CD8-positive, alpha-beta memory T cell (primary cell): ENCODE data around the gene VPS16. TPM values are rescaled to one million over a fixed set of nuclear protein-coding genes. Genes with fewer than 3 reads are reported as not detected.
"Not testable (repeated sequence)": the region's sequence is repeated elsewhere in the genome, so short reads cannot be mapped to it uniquely, and the experiment has no call there.

Experiments used
- CTCF ChIA-PET: fragments of 350-600 bp; sonication (Branson Sonifier 250); formaldehyde crosslinking; loops from one replicate; lab custom pipeline; 2021; ENCODE audit warnings: antibody characterized with exemption; lab: Charles Lee
- POLR2A ChIA-PET: fragments of 350-600 bp; sonication (Branson Sonifier 250); formaldehyde crosslinking; loops from one replicate; lab custom pipeline; 2021; ENCODE audit warnings: antibody characterized with exemption; lab: Charles Lee
- DNase-seq, 5 donors: peaks; one replicate each; pipeline versions ENCODE4 v3.0.0 to v3.0.0-alpha.2; 2020 to 2022; ENCODE audit warnings: mixed read lengths in 1 of 5
- H3K27ac ChIP-seq: one replicate; pipeline ENCODE4 v1.7.0; 2013; ENCODE audit warnings: low read depth, mild to moderate bottlenecking, low read length, moderate library complexity
- H3K27me3 ChIP-seq: 2 replicates; pipeline ENCODE4 v1.7.0; 2013; ENCODE audit warnings: low read length, mild to moderate bottlenecking; ENCODE audit not compliant: insufficient read depth, poor library complexity, severe bottlenecking
- H3K36me3 ChIP-seq: 2 replicates; pipeline ENCODE4 v1.7.0; 2013; ENCODE audit warnings: mild to moderate bottlenecking, low read length, moderate library complexity; ENCODE audit not compliant: insufficient read depth
- H3K4me1 ChIP-seq: 2 replicates; pipeline ENCODE4 v1.7.0; 2013; ENCODE audit warnings: mild to moderate bottlenecking, low read length, moderate library complexity; ENCODE audit not compliant: insufficient read depth
- H3K4me3 ChIP-seq: 2 replicates; pipeline ENCODE4 v1.7.0; 2013; ENCODE audit warnings: mild to moderate bottlenecking, low read length
- H3K9me3 ChIP-seq: 2 replicates; pipeline ENCODE4 v1.7.0; 2013; ENCODE audit warnings: mild to moderate bottlenecking, low read length
- H3K27ac Mint-ChIP-seq, 8 donors: one replicate each; pipeline ENCODE4 v1.8.0; 2020 to 2021; ENCODE audit warnings: mixed read lengths in 8 of 8, mild to moderate bottlenecking in 6 of 8, inconsistent platforms in 3 of 8, moderate library complexity in 3 of 8
- H3K27me3 Mint-ChIP-seq, 2 donors: one replicate each; pipeline ENCODE4 v1.8.0; 2020 to 2021; ENCODE audit warnings: mixed read lengths in 2 of 2, mild to moderate bottlenecking in 1 of 2, moderate library complexity in 1 of 2
- H3K36me3 Mint-ChIP-seq, 3 donors: one replicate each; pipeline ENCODE4 v1.8.0; 2020 to 2021; ENCODE audit warnings: mixed read lengths in 3 of 3, inconsistent platforms in 1 of 3, mild to moderate bottlenecking in 1 of 3
- H3K4me1 Mint-ChIP-seq, 3 donors: one replicate each; pipeline ENCODE4 v1.8.0; 2020 to 2021; ENCODE audit warnings: mixed read lengths in 3 of 3, inconsistent platforms in 1 of 3, mild to moderate bottlenecking in 1 of 3
- H3K4me3 Mint-ChIP-seq, 7 donors: one replicate each; pipeline ENCODE4 v1.8.0; 2020 to 2021; ENCODE audit warnings: mixed read lengths in 7 of 7, mild to moderate bottlenecking in 6 of 7, moderate library complexity in 4 of 7, inconsistent platforms in 2 of 7
- H3K9me3 Mint-ChIP-seq, 5 donors: one replicate each; pipeline ENCODE4 v1.8.0; 2020 to 2022; ENCODE audit warnings: mixed read lengths in 5 of 5, mild to moderate bottlenecking in 3 of 5, moderate library complexity in 2 of 5, inconsistent platforms in 1 of 5
- polyA plus RNA-seq: library from polyadenylated mRNA; unstranded; fragments of 300-500 nt; fragmentation: Illumina TruSeq; gene quantifications from one replicate; pipeline ENCODE4 v1.2.3, GENCODE V29; 2021
- total RNA-seq, 2 experiments: library from RNA; stranded (reverse); gene quantifications; one replicate each; pipeline ENCODE4 v1.2.3, GENCODE V29; 2021

The VPS16 gene
- total and polyA plus RNA-seq, 3 experiments from 2014 or later, result 40.1 to 49.1 (median 47.8) TPM

DNA sequence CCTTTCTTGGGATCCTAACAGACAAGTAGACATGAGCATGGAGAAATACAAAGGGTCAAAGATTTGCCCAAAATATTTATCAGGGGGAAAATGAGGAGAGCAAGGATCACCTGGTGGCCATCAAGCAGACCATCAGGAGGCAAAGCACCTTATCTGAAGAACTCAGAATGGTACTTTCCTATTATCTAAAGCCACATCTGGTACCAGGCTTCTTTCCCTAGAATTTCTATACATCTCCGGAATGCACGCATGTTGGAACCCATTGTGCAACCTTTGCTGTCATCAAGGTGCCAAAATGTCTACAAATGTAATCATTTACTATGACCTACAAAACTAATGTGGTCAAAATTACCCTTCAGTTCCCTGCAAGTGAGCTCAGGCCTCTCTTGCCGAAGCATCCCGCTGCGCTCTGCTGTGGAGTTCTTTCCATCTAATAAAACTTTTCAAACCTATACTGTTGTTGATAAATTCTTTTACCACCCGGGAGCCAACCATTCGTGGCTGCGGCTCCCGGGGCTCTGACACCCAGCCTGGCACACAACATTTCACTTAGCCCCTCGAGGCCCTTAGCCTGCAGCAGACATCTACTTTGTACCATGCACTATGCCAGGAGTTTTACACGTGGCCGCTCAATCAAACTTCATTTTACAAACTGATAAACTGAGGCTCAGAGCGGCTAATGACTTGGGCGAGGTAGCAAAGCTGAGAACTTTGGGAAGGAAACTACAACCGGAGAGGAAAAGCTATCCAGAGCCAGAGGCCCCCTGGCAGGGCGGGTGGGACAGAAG is 36.3 kb upstream of the VPS16 start:
- Mint-ChIP-seq H3K27ac (peak overlapping the region in 1 of 8 donors; percentile 40), H3K27me3 (peaks cover 51 to 71% of the 10 kb centered on the region in 2 donors), H3K4me3 (peak overlapping the region in 1 of 7 donors; percentile 15), H3K9me3 (peaks cover 0 to 2% (median 0%) of the 10 kb centered on the region in 5 donors), H3K4me1 (peaks cover 19 to 23% (median 20%) of the 10 kb centered on the region in 3 donors), H3K36me3 (peaks cover 0 to 3% (median 2%) of the 10 kb centered on the region in 3 donors)
- Histone ChIP-seq H3K4me1 (peaks cover 12% of the 10 kb centered on the region), H3K36me3 (no peaks in the 10 kb centered on the region), H3K27ac (no peak overlapping the region), H3K4me3 (no peak overlapping the region), H3K27me3 (peaks cover 20% of the 10 kb centered on the region), H3K9me3 (no peaks in the 10 kb centered on the region)
- POLR2A ChIA-PET, result no interaction called here
- CTCF ChIA-PET, result no interaction called here
- DNase-seq, result no peak

DNA sequence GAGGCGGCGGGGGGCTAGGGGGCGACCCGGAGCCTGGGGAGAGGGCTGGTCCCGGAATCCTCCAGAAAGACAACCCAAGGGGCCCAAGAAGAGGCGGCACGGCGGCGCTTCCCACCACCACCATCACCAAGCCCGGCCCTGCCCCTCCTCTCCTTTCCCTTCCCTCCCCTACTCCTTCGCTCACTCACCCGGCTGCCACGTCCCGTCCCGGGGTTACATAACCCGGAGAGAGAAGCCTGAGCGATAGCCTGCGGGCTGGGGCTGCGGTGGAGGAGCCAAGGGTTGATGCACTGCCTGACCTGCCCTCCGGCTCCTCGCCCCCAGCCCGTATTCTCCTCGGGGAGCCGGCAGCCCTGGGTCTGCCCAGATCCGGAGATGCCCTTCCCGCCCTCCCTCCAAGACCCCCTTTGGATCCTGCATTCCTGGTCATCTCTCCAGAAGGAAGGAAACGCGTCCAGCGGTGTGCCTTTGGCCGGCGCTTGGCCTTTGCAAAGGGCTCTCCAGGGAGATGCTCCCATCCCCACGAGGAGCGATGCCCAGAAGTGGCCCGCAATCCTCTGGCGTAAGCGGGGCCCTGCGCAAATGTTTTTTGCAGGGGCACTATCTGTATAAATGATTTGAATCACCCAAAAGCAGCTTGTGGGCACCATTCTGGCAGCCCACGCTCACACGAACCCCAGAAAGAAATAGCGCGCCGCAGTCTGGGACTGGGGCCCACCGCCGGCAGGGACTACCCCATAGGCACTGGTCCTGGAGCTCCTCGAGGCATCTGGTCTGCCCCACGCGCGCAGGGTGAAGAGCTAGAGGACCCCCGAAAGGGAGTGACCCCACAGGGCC is 35.5 kb upstream of the VPS16 start:
- Mint-ChIP-seq H3K9me3 (peaks cover 0 to 2% (median 0%) of the 10 kb centered on the region in 5 donors), H3K4me1 (peaks cover 12 to 14% (median 12%) of the 10 kb centered on the region in 3 donors), H3K27ac (no peak overlapping the region), H3K27me3 (peaks cover 44 to 63% of the 10 kb centered on the region in 2 donors), H3K4me3 (no peak overlapping the region), H3K36me3 (peaks cover 0 to 3% (median 2%) of the 10 kb centered on the region in 3 donors)
- peak in 1 of 5 donors; percentile 38 for DNase-seq
- ChIA-PET CTCF (no interaction called here), POLR2A (no interaction called here)
- no peak overlapping the region for H3K4me3 ChIP-seq
- no peaks in the 10 kb centered on the region for H3K9me3 ChIP-seq
- no peaks in the 10 kb centered on the region for H3K36me3 ChIP-seq
- H3K27ac ChIP-seq, result no peak overlapping the region
- peaks cover 14% of the 10 kb centered on the region for H3K27me3 ChIP-seq
- H3K4me1 ChIP-seq, result peaks cover 8% of the 10 kb centered on the region

DNA sequence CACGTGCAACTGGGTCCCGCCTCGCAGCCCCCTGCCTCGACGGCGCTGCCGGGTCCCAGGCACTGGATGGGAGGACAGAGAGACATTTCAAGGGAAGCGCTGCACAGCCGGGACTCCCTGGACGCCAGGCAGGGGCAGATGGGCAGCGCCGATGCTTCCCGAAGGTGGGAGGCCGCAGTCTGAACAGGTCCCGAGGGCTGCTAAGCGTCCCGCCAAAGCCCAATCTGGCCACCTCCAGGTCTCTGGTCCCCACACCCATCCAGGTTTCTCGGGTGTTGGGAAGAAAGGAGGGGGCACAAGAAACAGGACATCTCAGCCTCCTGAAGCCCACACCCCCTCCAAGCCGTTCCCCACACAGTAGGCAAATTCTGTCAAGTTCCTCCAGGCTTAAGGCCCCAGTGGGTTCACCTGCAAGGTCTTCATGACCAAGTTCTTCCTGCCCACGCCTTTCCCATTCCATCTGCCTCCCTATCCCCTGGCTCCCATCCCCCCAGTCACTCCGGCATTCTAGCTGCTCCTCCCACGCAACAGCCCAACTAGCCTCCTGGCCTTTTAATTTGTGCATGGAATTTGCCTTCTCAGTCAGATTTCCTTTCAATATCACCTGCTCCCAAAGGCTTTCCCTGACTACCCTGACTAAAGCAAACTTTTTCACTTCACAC is 34.7 kb upstream of the VPS16 start:
- Mint-ChIP-seq H3K36me3 (peaks cover 0 to 3% (median 2%) of the 10 kb centered on the region in 3 donors), H3K27ac (no peak overlapping the region), H3K4me1 (peaks cover 7 to 11% (median 7%) of the 10 kb centered on the region in 3 donors), H3K9me3 (peaks cover 0 to 2% (median 0%) of the 10 kb centered on the region in 5 donors), H3K27me3 (peaks cover 46 to 60% of the 10 kb centered on the region in 2 donors), H3K4me3 (no peak overlapping the region)
- Histone ChIP-seq H3K4me3 (no peak overlapping the region), H3K27me3 (peaks cover 8% of the 10 kb centered on the region), H3K9me3 (no peaks in the 10 kb centered on the region), H3K36me3 (no peaks in the 10 kb centered on the region), H3K4me1 (peaks cover 7% of the 10 kb centered on the region), H3K27ac (no peak overlapping the region)
- POLR2A ChIA-PET, result no interaction called here
- CTCF ChIA-PET, result no interaction called here
- DNase-seq, result no peak

DNA sequence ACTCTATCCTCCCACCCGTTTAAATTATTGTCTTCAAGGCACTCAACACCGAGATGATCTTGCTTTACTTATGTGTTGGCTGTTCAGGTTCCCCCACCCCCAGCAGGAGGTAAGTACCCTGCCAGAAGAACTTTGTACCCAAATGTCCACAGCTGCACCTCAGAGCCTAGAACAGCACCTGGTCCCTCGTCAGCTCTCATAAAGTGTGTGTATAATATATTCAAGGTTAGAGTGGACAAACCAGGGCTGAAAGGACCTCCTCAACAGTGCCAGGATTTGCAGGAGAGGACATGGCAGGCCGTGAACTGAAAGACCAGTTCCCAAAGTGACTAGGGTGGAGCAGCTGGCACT is 34.2 kb upstream of the VPS16 start:
- H3K36me3 Mint-ChIP-seq, result peaks cover 0 to 8% (median 2%) of the 10 kb centered on the region in 3 donors
- CTCF ChIA-PET, result no interaction called here
- POLR2A ChIA-PET, result no interaction called here
- H3K4me1 Mint-ChIP-seq, result peaks cover 2 to 6% (median 2%) of the 10 kb centered on the region in 3 donors
- Histone ChIP-seq H3K9me3 (no peaks in the 10 kb centered on the region), H3K36me3 (no peaks in the 10 kb centered on the region), H3K27me3 (peaks cover 3% of the 10 kb centered on the region), H3K4me3 (no peak overlapping the region), H3K27ac (no peak overlapping the region), H3K4me1 (peaks cover 2% of the 10 kb centered on the region)
- DNase-seq, result no peak
- H3K4me3 Mint-ChIP-seq, result no peak overlapping the region
- peaks cover 0 to 3% (median 0%) of the 10 kb centered on the region in 5 donors for H3K9me3 Mint-ChIP-seq
- no peak overlapping the region for H3K27ac Mint-ChIP-seq
- H3K27me3 Mint-ChIP-seq, result peaks cover 45 to 60% of the 10 kb centered on the region in 2 donors

DNA sequence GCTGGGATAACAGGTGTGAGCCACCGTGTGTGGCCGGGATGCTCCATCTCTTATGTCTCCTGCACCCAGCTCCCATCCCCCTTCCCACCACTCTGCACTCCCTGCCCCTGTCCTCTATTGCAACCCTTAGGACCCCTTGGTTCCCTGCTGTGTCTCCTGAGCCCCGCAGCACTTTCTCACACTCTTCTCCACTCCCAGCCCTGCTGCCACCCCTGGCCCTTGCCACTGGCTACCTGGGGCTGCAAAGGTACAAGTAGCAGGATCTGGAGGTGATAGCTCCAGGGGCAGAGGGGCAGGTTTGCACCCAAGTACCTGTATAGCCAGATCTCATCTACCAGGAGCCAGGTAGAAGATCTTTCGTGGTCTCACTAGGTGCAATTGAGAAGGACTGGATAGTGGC is 33.5 kb upstream of the VPS16 start:
- Histone ChIP-seq H3K9me3 (no peaks in the 10 kb centered on the region), H3K27me3 (peaks cover 4% of the 10 kb centered on the region), H3K4me1 (no peaks in the 10 kb centered on the region), H3K27ac (no peak overlapping the region), H3K36me3 (no peaks in the 10 kb centered on the region), H3K4me3 (no peak overlapping the region)
- ChIA-PET POLR2A (no interaction called here), CTCF (no interaction called here)
- Mint-ChIP-seq H3K9me3 (peaks cover 0 to 3% (median 0%) of the 10 kb centered on the region in 5 donors), H3K36me3 (peaks cover 0 to 11% (median 2%) of the 10 kb centered on the region in 3 donors), H3K4me1 (peaks cover 0 to 3% (median 0%) of the 10 kb centered on the region in 3 donors), H3K27ac (no peak overlapping the region), H3K27me3 (peaks cover 46 to 61% of the 10 kb centered on the region in 2 donors), H3K4me3 (no peak overlapping the region)
- DNase-seq, result no peak

DNA sequence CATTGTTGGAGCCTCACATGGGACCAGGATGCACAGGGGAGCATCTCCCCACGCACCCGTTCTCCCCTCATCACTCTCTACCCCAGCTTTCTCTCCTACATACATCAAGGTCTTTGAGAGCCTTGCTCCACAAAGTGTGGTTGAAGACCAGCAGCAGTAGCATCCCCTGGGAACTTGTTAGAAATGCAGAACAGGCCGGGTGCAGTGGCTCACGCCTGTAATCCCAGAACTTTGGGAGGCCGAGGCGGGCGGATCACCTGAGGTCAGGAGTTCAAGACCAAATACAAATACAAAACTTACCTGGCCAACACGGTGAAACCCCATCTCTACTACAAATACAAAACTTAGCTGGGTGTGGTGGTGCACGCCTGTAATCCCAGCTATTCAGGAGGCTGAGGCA is 32.6 kb upstream of the VPS16 start:
- H3K9me3 Mint-ChIP-seq, DNase-seq, H3K4me1 Mint-ChIP-seq, H3K36me3 ChIP-seq, POLR2A ChIA-PET, H3K4me3 ChIP-seq, H3K27ac ChIP-seq, H3K27me3 ChIP-seq, H3K4me3 Mint-ChIP-seq, CTCF ChIA-PET, H3K27ac Mint-ChIP-seq, H3K4me1 ChIP-seq, H3K9me3 ChIP-seq: not testable (repeated sequence)
- Mint-ChIP-seq H3K27me3 (peaks cover 43 to 61% of the 10 kb centered on the region in 2 donors), H3K36me3 (peaks cover 0 to 15% (median 0%) of the 10 kb centered on the region in 3 donors)

DNA sequence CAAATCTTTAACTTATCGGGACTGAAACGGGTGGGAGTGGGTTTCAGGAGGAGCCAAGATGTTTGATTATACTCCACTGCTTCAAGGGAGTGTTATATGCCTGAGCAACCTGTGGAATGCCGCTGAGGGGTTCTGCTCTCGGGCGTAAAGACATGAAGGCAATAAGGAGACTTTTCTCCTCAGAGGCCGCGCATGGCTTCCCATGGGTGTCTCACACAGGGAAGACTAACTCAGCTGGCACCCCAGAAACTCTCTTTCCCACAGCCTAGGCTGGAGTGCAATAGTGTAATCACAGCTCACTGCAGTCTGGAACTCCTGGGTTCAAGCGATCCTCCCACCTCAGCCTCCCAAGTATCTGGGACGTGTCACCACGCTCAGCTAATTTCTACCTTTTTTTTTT is 30.9 kb upstream of the VPS16 start:
- Histone ChIP-seq H3K4me1 (no peaks in the 10 kb centered on the region), H3K27me3 (peaks cover 5% of the 10 kb centered on the region), H3K9me3 (no peaks in the 10 kb centered on the region), H3K36me3 (no peaks in the 10 kb centered on the region), H3K27ac (no peak overlapping the region), H3K4me3 (no peak overlapping the region)
- POLR2A ChIA-PET, result no interaction called here
- peaks cover 0 to 3% (median 0%) of the 10 kb centered on the region in 3 donors for H3K4me1 Mint-ChIP-seq
- CTCF ChIA-PET, result no interaction called here
- H3K4me3 Mint-ChIP-seq, result no peak overlapping the region
- H3K36me3 Mint-ChIP-seq, result peaks cover 0 to 21% (median 2%) of the 10 kb centered on the region in 3 donors
- DNase-seq, result no peak
- peaks cover 0 to 6% (median 0%) of the 10 kb centered on the region in 5 donors for H3K9me3 Mint-ChIP-seq
- no peak overlapping the region for H3K27ac Mint-ChIP-seq
- H3K27me3 Mint-ChIP-seq, result peaks cover 42 to 60% of the 10 kb centered on the region in 2 donors
